Activated CD4-positive, alpha-beta memory T cell treated with anti-CD3 and anti-CD28 coated beads for 36 hours (primary cell): ENCODE measurements around the gene NCOA5. TPM values are rescaled to one million over a fixed set of nuclear protein-coding genes. Genes with fewer than 3 reads are reported as not detected.
A peak's percentile ranks its signal among the peaks of the same experiment; 100 is the strongest.

ENCODE experiments used
- CTCF ChIA-PET: fragments of 350-600 bp; sonication (Branson Sonifier 250); formaldehyde crosslinking; loops from one replicate; lab custom pipeline; 2021; ENCODE audit warnings: antibody characterized with exemption, inconsistent platforms; lab: Charles Lee
- POLR2A ChIA-PET: fragments of 350-600 bp; sonication (Branson Sonifier 250); formaldehyde crosslinking; loops from one replicate; lab custom pipeline; 2021; ENCODE audit warnings: antibody characterized with exemption; lab: Charles Lee
- DNase-seq: peaks from one replicate; pipeline ENCODE4 v3.0.0-alpha.2; 2020
- H3K27ac Mint-ChIP-seq: one replicate; pipeline ENCODE4 v1.8.0; 2021; ENCODE audit warnings: mixed read lengths
- H3K27me3 Mint-ChIP-seq: one replicate; pipeline ENCODE4 v1.8.0; 2021; ENCODE audit warnings: mixed read lengths
- H3K36me3 Mint-ChIP-seq: one replicate; pipeline ENCODE4 v1.8.0; 2021; ENCODE audit warnings: mixed read lengths
- H3K4me1 Mint-ChIP-seq: one replicate; pipeline ENCODE4 v1.8.0; 2021; ENCODE audit warnings: low read depth, mixed read lengths
- H3K4me3 Mint-ChIP-seq: one replicate; pipeline ENCODE4 v1.8.0; 2021; ENCODE audit warnings: mild to moderate bottlenecking, mixed read lengths
- H3K9me3 Mint-ChIP-seq: one replicate; pipeline ENCODE4 v1.8.0; 2021; ENCODE audit warnings: mixed read lengths
- intact Hi-C: fragments of 100-400 bp; cut with micrococcal nuclease; formaldehyde crosslinking; loops from one replicate; pipeline ENCODE4 v1.15.1; 2023
- total RNA-seq, 2 experiments: library from RNA; stranded (reverse); gene quantifications; one replicate each; pipeline ENCODE4 v1.2.3, GENCODE V29; 2021

Gene NCOA5
- total RNA-seq: 10 to 100 TPM; 13.1 to 13.7 TPM

DNA sequence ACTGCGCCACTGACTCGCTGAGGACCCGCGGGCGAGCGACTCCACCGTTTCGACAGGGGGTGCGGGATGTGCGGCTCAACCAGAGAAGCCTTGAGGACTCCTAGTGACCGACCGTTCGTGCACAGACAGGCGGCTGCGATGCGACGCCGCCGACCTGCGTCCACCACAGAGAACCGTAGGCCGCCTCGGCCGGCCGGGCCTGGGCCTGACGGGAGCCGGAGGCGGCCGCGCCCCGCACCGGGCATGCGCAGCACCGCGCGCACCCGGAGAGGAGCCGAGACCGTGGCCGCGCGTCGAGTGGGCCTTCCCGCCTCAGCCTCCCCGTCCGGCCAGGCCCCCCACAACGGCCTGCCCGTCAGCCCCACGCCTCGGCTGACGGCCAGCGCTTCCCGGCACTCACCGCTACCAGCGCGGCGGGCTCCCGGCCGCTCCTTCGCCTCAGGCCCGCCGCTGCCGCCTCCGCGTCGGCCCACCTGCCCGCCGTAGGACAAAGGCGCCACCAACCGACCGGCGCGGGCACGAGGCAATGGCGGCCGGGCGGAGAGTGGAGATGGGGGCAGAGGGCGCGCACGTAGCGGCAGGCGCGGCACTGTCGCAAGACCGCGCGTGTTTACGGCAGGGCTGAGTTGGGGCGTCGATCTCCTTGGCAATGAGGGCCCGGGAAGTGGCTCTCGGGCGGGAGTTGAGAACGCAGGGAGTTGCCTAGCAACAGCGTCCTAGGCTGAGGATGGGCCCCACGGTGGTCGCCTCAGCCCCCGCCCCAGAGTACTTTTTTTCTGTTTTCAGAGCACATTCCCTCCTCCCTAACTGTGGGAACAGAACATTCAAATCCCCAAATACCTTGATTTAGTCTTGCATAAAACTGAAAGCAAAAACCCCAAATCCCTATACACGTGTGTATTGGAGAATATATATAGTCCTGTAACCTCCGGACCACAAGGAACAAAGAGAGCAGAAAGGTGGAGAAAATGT lies at the start of gene NCOA5:
Gene NCOA5, minus strand, starts transcription at position 546 of the 972 bp plus-strand sequence. CDS start 10,538 bp downstream, outside the sequence.
- CTCF ChIA-PET: interaction anchor here (1.0 to 3.6 kb wide), 3 partner anchors 43 to 75 kb away, joined by 3 to 20 read pairs (median 8); no protein-coding TSS in a partner anchor
- peaks cover 49% of the 10 kb centered on the region for H3K4me1 Mint-ChIP-seq
- H3K4me3 Mint-ChIP-seq: peak within 1 kb of the TSS; percentile 88
- POLR2A ChIA-PET: interaction anchor here (1.0 kb wide), 1 partner anchor 31 kb away, joined by 3 read pairs; no protein-coding TSS in a partner anchor
- no peaks in the 10 kb centered on the region for H3K36me3 Mint-ChIP-seq
- no peaks in the 10 kb centered on the region for H3K9me3 Mint-ChIP-seq
- intact Hi-C loops: loop anchor here (1.0 to 2.0 kb wide), 4 partner anchors 27 to 154 kb away; partner anchors contain the start of gene ZNF335
- no peaks in the 10 kb centered on the region for H3K27me3 Mint-ChIP-seq
- peak; percentile 97 for DNase-seq
- peak within 1 kb of the TSS; percentile 83 for H3K27ac Mint-ChIP-seq

GRCh38 chr20:46139266-46139889 lies 49.6 kb upstream of the NCOA5 start:
- Mint-ChIP-seq H3K9me3 (no peaks in the 10 kb centered on the region), H3K27ac (no peak overlapping the region), H3K27me3 (peaks cover 21% of the 10 kb centered on the region), H3K4me3 (no peak overlapping the region), H3K4me1 (no peaks in the 10 kb centered on the region), H3K36me3 (no peaks in the 10 kb centered on the region)
- ChIA-PET CTCF (no interaction called here), POLR2A (no interaction called here)
- intact Hi-C loops: no loop called here
- DNase-seq: no peak

DNA sequence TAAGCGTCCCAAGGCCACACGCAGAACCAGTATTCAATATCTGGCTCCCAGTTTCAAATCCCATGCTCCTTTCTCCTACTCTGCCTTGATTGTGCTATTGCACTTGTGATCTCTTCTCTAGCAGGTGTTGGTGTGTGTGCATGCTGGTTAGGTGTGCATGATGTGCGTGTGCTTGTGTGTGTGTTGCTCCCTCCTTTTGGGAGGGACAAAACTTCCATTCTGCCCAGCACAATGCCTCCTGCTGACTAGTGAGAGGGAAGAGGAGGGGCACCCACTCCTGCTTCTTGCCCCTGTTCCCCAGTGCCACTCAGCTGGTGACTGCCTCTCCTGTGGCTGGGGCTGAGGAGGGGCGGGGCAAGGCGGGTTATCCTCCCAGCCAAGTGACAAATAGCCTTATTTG lies 48.1 kb upstream of the NCOA5 start:
- Mint-ChIP-seq H3K9me3 (no peaks in the 10 kb centered on the region), H3K4me1 (no peaks in the 10 kb centered on the region), H3K4me3 (no peak overlapping the region), H3K27ac (no peak overlapping the region), H3K36me3 (no peaks in the 10 kb centered on the region), H3K27me3 (peaks cover 24% of the 10 kb centered on the region)
- ChIA-PET POLR2A (no interaction called here), CTCF (no interaction called here)
- intact Hi-C loops: no loop called here
- DNase-seq: no peak

DNA sequence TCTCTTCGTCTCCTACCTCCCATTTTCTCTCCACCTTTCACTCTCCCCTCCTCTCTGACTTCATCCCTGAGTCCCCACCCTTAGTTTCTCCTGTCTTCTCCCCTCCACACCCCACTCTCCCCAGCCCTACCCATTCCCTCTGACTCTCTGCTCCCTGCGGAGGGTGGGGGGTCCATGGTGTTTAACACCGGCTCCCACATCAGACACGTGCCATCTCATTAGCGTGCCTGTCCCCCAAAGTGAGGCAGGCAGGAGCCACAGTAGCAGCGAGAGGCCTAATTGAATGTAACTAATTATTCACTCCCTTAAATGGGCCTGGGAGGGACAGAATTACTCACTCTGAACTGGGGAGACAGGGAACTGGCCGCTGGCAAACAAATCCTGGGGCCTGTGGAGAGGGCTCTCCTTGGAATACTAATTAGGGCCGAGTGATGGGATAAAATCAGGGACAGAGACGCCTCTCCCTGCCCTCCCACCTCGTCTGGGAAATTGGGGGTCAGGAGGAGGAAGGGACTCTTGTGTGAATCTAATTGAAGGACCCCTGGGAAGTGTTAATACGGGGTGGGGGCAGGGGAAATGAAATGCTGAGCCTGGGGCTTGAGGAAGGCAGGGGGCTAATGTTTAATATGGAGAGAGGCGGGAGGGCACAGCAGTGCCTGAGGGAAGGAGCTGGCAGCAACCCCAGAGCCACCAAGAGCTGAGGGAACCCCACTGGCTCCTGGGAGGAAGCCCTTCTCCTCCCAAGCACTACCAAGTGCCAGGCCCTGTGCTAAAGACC lies 46.3 kb upstream of the NCOA5 start:
- H3K27ac Mint-ChIP-seq: no peak overlapping the region

GRCh38 chr20:46134716-46135115 lies 45.0 kb upstream of the NCOA5 start:
- Mint-ChIP-seq H3K27ac (no peak overlapping the region), H3K4me1 (no peaks in the 10 kb centered on the region), H3K9me3 (no peaks in the 10 kb centered on the region), H3K4me3 (no peak overlapping the region), H3K27me3 (peaks cover 28% of the 10 kb centered on the region), H3K36me3 (no peaks in the 10 kb centered on the region)
- ChIA-PET CTCF (interaction anchor here (0.7 to 1.6 kb wide), 5 partner anchors 12 to 352 kb away, joined by 3 to 7 read pairs (median 3); no protein-coding TSS in a partner anchor), POLR2A (no interaction called here)
- DNase-seq: no peak
- intact Hi-C loops: loop anchor here (5.0 kb wide), 1 partner anchor 213 kb away; no protein-coding TSS in a partner anchor

More for the DNA sequence above, 46.3 kb upstream of the NCOA5 start:
- ChIA-PET POLR2A (no interaction called here), CTCF (interaction anchor here (1.1 kb wide), 1 partner anchor 8 kb away, joined by 3 read pairs; no protein-coding TSS in a partner anchor)
- no peaks in the 10 kb centered on the region for H3K9me3 Mint-ChIP-seq
- intact Hi-C loops: no loop called here
- no peaks in the 10 kb centered on the region for H3K36me3 Mint-ChIP-seq
- DNase-seq: no peak
- H3K4me1 Mint-ChIP-seq: no peaks in the 10 kb centered on the region
- H3K27me3 Mint-ChIP-seq: peaks cover 25% of the 10 kb centered on the region
- no peak overlapping the region for H3K4me3 Mint-ChIP-seq

DNA sequence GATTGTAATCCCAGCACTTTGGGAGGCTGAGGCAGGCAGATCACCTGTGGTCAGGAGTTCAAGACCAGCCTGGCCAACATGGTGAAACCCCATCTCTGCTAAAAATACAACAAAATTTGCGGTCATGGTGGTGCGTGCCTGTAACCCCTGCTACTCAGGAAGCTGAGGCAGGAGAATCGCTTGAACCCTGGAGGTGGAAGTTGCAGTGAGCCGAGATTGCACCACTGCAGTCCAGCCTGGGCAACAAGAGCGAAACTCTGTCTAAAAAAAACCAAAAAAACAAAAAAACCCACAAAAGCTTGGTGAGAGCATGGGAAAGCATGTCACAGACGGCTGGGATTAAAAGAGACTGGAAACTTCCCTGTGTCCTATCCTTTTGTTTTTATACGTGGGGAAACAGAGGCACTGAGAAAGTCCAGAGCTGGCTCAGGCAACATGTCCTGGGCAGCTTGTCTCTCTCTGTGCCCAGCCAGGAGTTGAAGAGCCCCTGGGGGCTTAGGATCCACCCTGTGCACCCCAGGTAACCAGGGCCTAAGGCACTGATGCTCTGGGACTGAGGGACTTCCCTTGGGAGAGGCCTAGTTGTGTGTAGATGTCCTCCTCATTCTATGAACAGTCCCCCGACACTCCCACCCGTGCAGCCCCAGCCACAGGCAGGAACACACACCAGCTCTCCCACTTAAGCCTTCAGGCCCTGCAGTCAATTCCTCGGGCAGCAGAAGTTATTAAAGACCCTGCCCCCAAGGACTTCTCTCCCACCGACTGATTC lies 44.3 kb upstream of the NCOA5 start:
- Mint-ChIP-seq H3K27ac (no peak overlapping the region), H3K4me3 (no peak overlapping the region), H3K4me1 (no peaks in the 10 kb centered on the region), H3K36me3 (no peaks in the 10 kb centered on the region), H3K27me3 (peaks cover 24% of the 10 kb centered on the region), H3K9me3 (no peaks in the 10 kb centered on the region)
- intact Hi-C loops: loop anchor here (5.0 kb wide), 1 partner anchor 213 kb away; no protein-coding TSS in a partner anchor
- ChIA-PET POLR2A (no interaction called here), CTCF (interaction anchor here (0.7 to 1.6 kb wide), 5 partner anchors 11 to 353 kb away, joined by 3 to 7 read pairs (median 4); no protein-coding TSS in a partner anchor)
- no peak for DNase-seq

GRCh38 chr20:46132705-46133120 lies 43.0 kb upstream of the NCOA5 start:
- no peak overlapping the region for H3K27ac Mint-ChIP-seq
- peaks cover 25% of the 10 kb centered on the region for H3K27me3 Mint-ChIP-seq
- H3K9me3 Mint-ChIP-seq: no peaks in the 10 kb centered on the region
- intact Hi-C loops: loop anchor here (5.0 kb wide), 1 partner anchor 215 kb away; no protein-coding TSS in a partner anchor
- no peaks in the 10 kb centered on the region for H3K4me1 Mint-ChIP-seq
- no peaks in the 10 kb centered on the region for H3K36me3 Mint-ChIP-seq
- POLR2A ChIA-PET: no interaction called here
- H3K4me3 Mint-ChIP-seq: no peak overlapping the region
- CTCF ChIA-PET: interaction anchor here (0.7 to 3.0 kb wide), 16 partner anchors 8 to 407 kb away, joined by 3 to 34 read pairs (median 4); no protein-coding TSS in a partner anchor
- peak; percentile 73 for DNase-seq

GRCh38 chr20:46131396-46131795 lies 41.6 kb upstream of the NCOA5 start:
- H3K36me3 Mint-ChIP-seq: no peaks in the 10 kb centered on the region
- H3K9me3 Mint-ChIP-seq: no peaks in the 10 kb centered on the region
- intact Hi-C loops: loop anchor here (5.0 kb wide), 1 partner anchor 216 kb away; no protein-coding TSS in a partner anchor
- H3K27ac Mint-ChIP-seq: no peak overlapping the region
- no peak overlapping the region for H3K4me3 Mint-ChIP-seq
- ChIA-PET POLR2A (no interaction called here), CTCF (interaction anchor here (1.1 to 3.0 kb wide), 5 partner anchors 9 to 408 kb away, joined by 3 to 34 read pairs (median 9); no protein-coding TSS in a partner anchor)
- DNase-seq: no peak
- peaks cover 27% of the 10 kb centered on the region for H3K27me3 Mint-ChIP-seq
- no peaks in the 10 kb centered on the region for H3K4me1 Mint-ChIP-seq

DNA sequence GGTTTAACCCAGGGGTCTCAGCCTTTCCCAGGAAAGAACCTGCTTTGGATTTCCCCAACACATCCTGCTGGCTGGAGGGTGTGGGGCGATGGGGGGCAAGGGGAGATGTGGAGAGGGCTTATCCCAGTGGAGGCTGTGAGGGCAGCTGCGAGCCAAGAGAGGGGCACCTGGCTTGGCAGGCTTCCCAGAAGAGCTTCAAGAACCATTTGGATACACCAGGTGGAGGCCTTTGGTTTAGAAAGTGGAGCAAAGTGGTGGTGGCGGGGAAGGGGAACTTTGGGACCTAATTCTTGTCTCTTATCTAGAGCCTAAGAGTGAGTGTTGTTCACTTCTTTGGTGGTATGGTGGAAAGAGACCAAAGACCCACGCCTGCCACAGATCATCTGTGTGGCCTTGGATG lies 40.8 kb upstream of the NCOA5 start:
- peaks cover 27% of the 10 kb centered on the region for H3K27me3 Mint-ChIP-seq
- H3K27ac Mint-ChIP-seq: no peak overlapping the region
- H3K9me3 Mint-ChIP-seq: no peaks in the 10 kb centered on the region
- H3K4me3 Mint-ChIP-seq: no peak overlapping the region
- ChIA-PET POLR2A (no interaction called here), CTCF (interaction anchor here (1.0 to 3.0 kb wide), 4 partner anchors 10 to 117 kb away, joined by 3 to 9 read pairs (median 4); no protein-coding TSS in a partner anchor)
- H3K4me1 Mint-ChIP-seq: no peaks in the 10 kb centered on the region
- intact Hi-C loops: loop anchor here (5.0 kb wide), 1 partner anchor 217 kb away; no protein-coding TSS in a partner anchor
- DNase-seq: no peak
- no peaks in the 10 kb centered on the region for H3K36me3 Mint-ChIP-seq

- intact Hi-C loops: loop anchor here (5.0 kb wide), 1 partner anchor 217 kb away; no protein-coding TSS in a partner anchor
Observed at GRCh38 chr20:46129955-46130481, 40.3 kb upstream of the NCOA5 start.

More at GRCh38 chr20:46129955-46130481, 40.3 kb upstream of the NCOA5 start:
- Mint-ChIP-seq H3K4me3 (no peak overlapping the region), H3K36me3 (no peaks in the 10 kb centered on the region), H3K27me3 (peaks cover 27% of the 10 kb centered on the region), H3K27ac (no peak overlapping the region), H3K9me3 (no peaks in the 10 kb centered on the region), H3K4me1 (no peaks in the 10 kb centered on the region)
- POLR2A ChIA-PET: no interaction called here
- no peak for DNase-seq
- CTCF ChIA-PET: interaction anchor here (0.7 to 1.3 kb wide), 5 partner anchors 22 to 116 kb away, joined by 3 to 5 read pairs (median 3); no protein-coding TSS in a partner anchor
